ENCODE data around the gene XBP1. TPM values are rescaled to one million over a fixed set of nuclear protein-coding genes. Genes with fewer than 3 reads are reported as not detected.

XBP1 gene
- total and polyA plus RNA-seq, 4 donors: 303 to 705 (median 605) TPM

DNA sequence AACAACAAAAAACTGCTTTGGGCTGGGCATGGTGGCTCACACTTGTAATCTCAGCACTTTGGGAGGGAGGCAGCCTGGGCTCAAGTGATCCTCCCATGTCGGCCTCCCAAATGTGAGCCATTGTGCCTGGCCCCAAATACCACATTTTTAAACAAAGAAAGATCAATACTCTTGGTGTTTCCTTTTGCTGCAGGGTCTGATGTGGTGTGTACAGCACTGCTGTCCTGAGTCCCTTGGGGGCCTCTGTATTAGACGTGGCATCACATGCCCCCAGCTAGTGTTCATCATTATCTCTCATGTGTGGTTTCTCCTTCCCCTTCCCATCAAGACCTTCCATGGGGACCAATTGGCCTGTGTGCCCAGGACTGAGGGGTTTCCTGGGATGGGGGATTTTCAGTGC lies 20.5 kb upstream of the XBP1 start:
- Histone ChIP-seq H3K9me3 (ENCODE audit: control insufficient read depth in 4 of 4, low read length in 3 of 4) (no peaks in the 10 kb centered on the region), H3K36me3 (ENCODE audit: control insufficient read depth in 4 of 4, insufficient read depth in 3 of 4, low read depth in 1 of 4, low read length in 3 of 4) (no peaks in the 10 kb centered on the region), H3K4me1 (ENCODE audit: control insufficient read depth in 4 of 4, insufficient read depth in 4 of 4, low read length in 3 of 4) (peaks cover 36 to 64% (median 53%) of the 10 kb centered on the region in 4 donors), H3K27me3 (ENCODE audit: control insufficient read depth in 4 of 4, insufficient read depth in 4 of 4, low read length in 3 of 4) (no peaks in the 10 kb centered on the region), H3K4me3 (ENCODE audit: low read depth in 1 of 3, low read length in 3 of 3) (no peak overlapping the region), H3K27ac (ENCODE audit: low read depth in 1 of 2, low read length in 2 of 2) (peak overlapping the region; percentile 19 to 32), H3K9ac (ENCODE audit: low read depth in 1 of 2, low read length in 2 of 2) (no peak overlapping the region)
- 80% methylated on average over 2 of the region's 2 CpGs for WGBS
- DNase-seq (ENCODE audit: low spot score): no peak
- TF ChIP-seq, protein P1, sequence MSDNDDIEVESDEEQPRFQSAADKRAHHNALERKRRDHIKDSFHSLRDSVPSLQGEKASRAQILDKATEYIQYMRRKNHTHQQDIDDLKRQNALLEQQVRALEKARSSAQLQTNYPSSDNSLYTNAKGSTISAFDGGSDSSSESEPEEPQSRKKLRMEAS (IDR thresholded peaks at IDR 0.05): no peak
- TF ChIP-seq JUND (IDR thresholded peaks at IDR 0.05) (no peak), ATF3 (IDR thresholded peaks at IDR 0.05) (no peak), FOXA2 (IDR thresholded peaks at IDR 0.05) (no peak), GABPA (IDR thresholded peaks at IDR 0.05 in 1 of 2, conservative IDR thresholded peaks at IDR 0.05 in 1 of 2) (no peak), FOXA1 (IDR thresholded peaks at IDR 0.05) (no peak), REST (IDR thresholded peaks at IDR 0.05) (no peak), RAD21 (IDR thresholded peaks at IDR 0.05) (no peak), YY1 (IDR thresholded peaks at IDR 0.05) (no peak), ZBTB33 (IDR thresholded peaks at IDR 0.05) (no peak), CTCF (IDR thresholded peaks at IDR 0.05; ENCODE audit: low read depth, low read length, missing input control) (no peak), RXRA (IDR thresholded peaks at IDR 0.05) (no peak), TAF1 (conservative IDR thresholded peaks at IDR 0.05) (no peak), NR2F2 (IDR thresholded peaks at IDR 0.05) (no peak), EGR1 (IDR thresholded peaks at IDR 0.05; ENCODE audit: low read depth in 2 of 2) (no peak)
